ENCODE measurements around the gene ZNF830. TPM values are rescaled to one million over a fixed set of nuclear protein-coding genes. Genes with fewer than 3 reads are reported as not detected.
A peak's percentile ranks its signal among the peaks of the same experiment; 100 is the strongest.

Gene ZNF830
- polyA plus RNA-seq, 3 donors: 2.1 to 4.7 (median 4.2) TPM

GRCh38 chr17:34997355-34997862 lies 36.1 kb downstream of the ZNF830 start:
- H3K4me1 Mint-ChIP-seq: peaks cover 43% of the 10 kb centered on the region

DNA sequence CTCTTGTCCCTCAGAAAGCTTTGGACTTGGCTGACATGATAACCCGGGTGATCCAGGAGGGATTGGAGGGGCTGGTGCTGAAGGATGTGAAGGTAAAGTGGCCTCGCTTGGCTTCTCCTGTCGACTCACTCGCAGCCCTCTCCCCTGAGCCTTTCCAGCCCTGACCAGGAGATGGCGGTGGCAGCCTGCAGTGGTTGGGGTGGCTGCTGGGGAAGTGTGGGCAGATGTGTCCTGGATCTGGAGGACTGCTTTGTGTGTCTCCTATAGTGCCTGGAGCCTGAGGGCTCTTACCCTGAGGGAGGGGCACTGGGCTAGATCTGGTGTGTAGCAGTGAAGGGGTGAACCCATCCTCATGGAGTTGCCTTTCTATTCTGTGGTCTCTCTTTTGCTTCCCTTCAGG lies 36.9 kb downstream of the ZNF830 start:
- Mint-ChIP-seq H3K4me3 (no peak overlapping the region), H3K9me3 (no peaks in the 10 kb centered on the region), H3K27me3 (ENCODE audit: low read depth in 3 of 3) (no peaks in the 10 kb centered on the region), H3K4me1 (peaks cover 35% of the 10 kb centered on the region), H3K36me3 (peaks cover 55 to 60% of the 10 kb centered on the region in 2 donors), H3K27ac (peak overlapping the region in 4 of 7 donors; percentile 50 to 61 (median 57))
- TF ChIP-seq CTCF (IDR thresholded peaks at IDR 0.05): peak; percentile 89
- peak overlapping the region; percentile 12 for H2AFZ ChIP-seq (ENCODE audit: insufficient read depth, low read depth, low read length, poor library complexity, severe bottlenecking)
- H3K27ac ChIP-seq (ENCODE audit: low read depth in 1 of 2, low read length in 2 of 2): no peak overlapping the region
- peaks cover 36 to 91% of the 10 kb centered on the region in 2 donors for H3K36me3 ChIP-seq (replicated peaks in 1 of 2; ENCODE audit: control insufficient read depth in 1 of 2, insufficient read depth in 2 of 2, low read length in 2 of 2)
- H4K20me1 ChIP-seq (ENCODE audit: insufficient read depth, low read length): no peaks in the 10 kb centered on the region
- peak; percentile 66 to 74 (median 69) for DNase-seq
- H3K9me3 ChIP-seq (replicated peaks in 1 of 2; ENCODE audit: control insufficient read depth in 1 of 2, insufficient read depth in 1 of 2, low read length in 2 of 2): no peaks in the 10 kb centered on the region
- no peak overlapping the region for H3K4me2 ChIP-seq (replicated peaks; ENCODE audit: extremely low read depth, low read length, poor library complexity, severe bottlenecking)
- H3K79me2 ChIP-seq (ENCODE audit: insufficient read depth, low read length): no peaks in the 10 kb centered on the region
- peaks cover 25 to 29% of the 10 kb centered on the region in 2 donors for H3K4me1 ChIP-seq (ENCODE audit: control insufficient read depth in 1 of 2, insufficient read depth in 2 of 2, low read length in 2 of 2)
- WGBS (ENCODE audit: insufficient coverage): 23% methylated on average over 4 of the region's 5 CpGs
- H3K9ac ChIP-seq (ENCODE audit: insufficient read depth, low read length, poor library complexity, severe bottlenecking): no peak overlapping the region
- H3K4me3 ChIP-seq (replicated peaks in 1 of 3; ENCODE audit: low read depth in 2 of 3, low read length in 3 of 3): no peak overlapping the region
- intact Hi-C loops (cut with micrococcal nuclease): loop anchor here (1.0 to 5.0 kb wide), 3 partner anchors 91 to 119 kb away; partner anchors contain the start of gene RAD51D (in 1 of the 2)
- no peaks in the 10 kb centered on the region for H3K27me3 ChIP-seq (ENCODE audit: control insufficient read depth in 2 of 2, insufficient read depth in 2 of 2, low read length in 2 of 2)

More at GRCh38 chr17:34997355-34997862, 36.1 kb downstream of the ZNF830 start:
- Mint-ChIP-seq H3K27me3 (ENCODE audit: low read depth in 3 of 3) (no peaks in the 10 kb centered on the region), H3K36me3 (peaks cover 50 to 59% of the 10 kb centered on the region in 2 donors), H3K9me3 (no peaks in the 10 kb centered on the region), H3K27ac (peak overlapping the region in 5 of 7 donors; percentile 28 to 78 (median 54)), H3K4me3 (no peak overlapping the region)
- Histone ChIP-seq H3K4me2 (replicated peaks; ENCODE audit: extremely low read depth, low read length, poor library complexity, severe bottlenecking) (no peak overlapping the region), H3K9me3 (replicated peaks in 1 of 2; ENCODE audit: control insufficient read depth in 1 of 2, insufficient read depth in 1 of 2, low read length in 2 of 2) (no peaks in the 10 kb centered on the region), H4K20me1 (ENCODE audit: insufficient read depth, low read length) (no peaks in the 10 kb centered on the region), H3K4me1 (ENCODE audit: control insufficient read depth in 1 of 2, insufficient read depth in 2 of 2, low read length in 2 of 2) (peaks cover 33 to 37% of the 10 kb centered on the region in 2 donors), H3K4me3 (replicated peaks in 1 of 3; ENCODE audit: low read depth in 2 of 3, low read length in 3 of 3) (no peak overlapping the region), H3K9ac (ENCODE audit: insufficient read depth, low read length, poor library complexity, severe bottlenecking) (no peak overlapping the region), H2AFZ (ENCODE audit: insufficient read depth, low read depth, low read length, poor library complexity, severe bottlenecking) (no peak overlapping the region), H3K36me3 (replicated peaks in 1 of 2; ENCODE audit: control insufficient read depth in 1 of 2, insufficient read depth in 2 of 2, low read length in 2 of 2) (peaks cover 30 to 91% of the 10 kb centered on the region in 2 donors), H3K79me2 (ENCODE audit: insufficient read depth, low read length) (no peaks in the 10 kb centered on the region), H3K27ac (ENCODE audit: low read depth in 1 of 2, low read length in 2 of 2) (peak overlapping the region in 1 of 2 donors; percentile 30), H3K27me3 (ENCODE audit: control insufficient read depth in 2 of 2, insufficient read depth in 2 of 2, low read length in 2 of 2) (no peaks in the 10 kb centered on the region)
- intact Hi-C loops (cut with micrococcal nuclease): loop anchor here (2.0 to 5.0 kb wide), 2 partner anchors 120 to 121 kb away; partner anchors contain the start of gene RAD51D (in 2 of the 2)
- no peak for DNase-seq
- TF ChIP-seq CTCF (IDR thresholded peaks at IDR 0.05): no peak
- 64% methylated on average over 7 of the region's 11 CpGs for WGBS (ENCODE audit: insufficient coverage)
